ENCODE measurements around the gene OR8A1. TPM values are rescaled to one million over a fixed set of nuclear protein-coding genes. Genes with fewer than 3 reads are reported as not detected.

OR8A1 gene
- total RNA-seq, 1 donor from 2014 or later = not detected

DNA sequence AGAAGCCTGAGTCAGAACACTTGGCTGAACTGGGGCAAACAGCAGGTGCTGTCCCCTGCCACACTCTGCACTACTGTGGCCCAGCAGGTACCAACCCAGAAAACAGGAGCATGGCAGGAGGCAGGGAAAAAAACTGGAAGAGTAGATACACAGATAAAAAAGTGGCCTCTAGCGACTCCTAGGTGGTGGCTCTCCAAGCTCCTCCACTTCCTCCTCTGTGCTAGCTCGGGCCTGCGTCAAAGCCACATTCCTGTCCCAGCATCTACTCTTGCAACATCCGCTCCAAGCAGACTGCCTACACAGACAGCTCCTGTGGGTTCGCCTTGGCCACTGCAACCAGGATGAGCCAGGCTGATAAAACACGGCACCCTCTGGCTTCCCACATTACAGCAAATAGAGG is 33.3 kb upstream of the OR8A1 start:
- H3K4me1 Mint-ChIP-seq (ENCODE audit: unreplicated experiment) = peaks cover 5% of the 10 kb centered on the region
- no peaks in the 10 kb centered on the region for H3K9me3 Mint-ChIP-seq
- no peak overlapping the region for H3K27ac Mint-ChIP-seq
- H3K27me3 Mint-ChIP-seq = no peaks in the 10 kb centered on the region
- TF ChIP-seq, protein P1, sequence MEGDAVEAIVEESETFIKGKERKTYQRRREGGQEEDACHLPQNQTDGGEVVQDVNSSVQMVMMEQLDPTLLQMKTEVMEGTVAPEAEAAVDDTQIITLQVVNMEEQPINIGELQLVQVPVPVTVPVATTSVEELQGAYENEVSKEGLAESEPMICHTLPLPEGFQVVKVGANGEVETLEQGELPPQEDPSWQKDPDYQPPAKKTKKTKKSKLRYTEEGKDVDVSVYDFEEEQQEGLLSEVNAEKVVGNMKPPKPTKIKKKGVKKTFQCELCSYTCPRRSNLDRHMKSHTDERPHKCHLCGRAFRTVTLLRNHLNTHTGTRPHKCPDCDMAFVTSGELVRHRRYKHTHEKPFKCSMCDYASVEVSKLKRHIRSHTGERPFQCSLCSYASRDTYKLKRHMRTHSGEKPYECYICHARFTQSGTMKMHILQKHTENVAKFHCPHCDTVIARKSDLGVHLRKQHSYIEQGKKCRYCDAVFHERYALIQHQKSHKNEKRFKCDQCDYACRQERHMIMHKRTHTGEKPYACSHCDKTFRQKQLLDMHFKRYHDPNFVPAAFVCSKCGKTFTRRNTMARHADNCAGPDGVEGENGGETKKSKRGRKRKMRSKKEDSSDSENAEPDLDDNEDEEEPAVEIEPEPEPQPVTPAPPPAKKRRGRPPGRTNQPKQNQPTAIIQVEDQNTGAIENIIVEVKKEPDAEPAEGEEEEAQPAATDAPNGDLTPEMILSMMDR (conservative IDR thresholded peaks at IDR 0.05) = no peak
- no peak overlapping the region for H3K4me3 Mint-ChIP-seq
- DNase-seq (ENCODE audit: extremely low spot score, unreplicated experiment) = no peak
- no peaks in the 10 kb centered on the region for H3K36me3 Mint-ChIP-seq

DNA sequence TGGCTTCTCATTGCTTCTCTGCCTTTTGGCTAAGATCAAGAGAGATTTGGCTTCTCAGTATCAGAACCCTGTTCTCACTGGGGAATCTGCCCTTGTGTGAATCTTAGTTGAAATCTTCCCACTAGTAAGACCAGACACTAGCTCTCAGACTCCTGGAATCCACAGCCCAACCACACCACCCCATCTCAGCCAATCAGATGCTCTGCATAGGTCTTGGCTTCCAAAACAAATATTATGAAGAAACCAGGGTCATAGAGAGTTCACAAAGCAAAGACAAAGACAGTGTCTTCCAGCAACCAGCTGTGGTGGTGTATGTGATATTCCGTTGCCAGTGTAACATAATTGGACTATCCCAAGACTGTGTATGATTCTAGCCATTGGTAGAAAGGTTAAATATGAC is 31.8 kb upstream of the OR8A1 start:
- no peaks in the 10 kb centered on the region for H3K36me3 Mint-ChIP-seq
- H3K27me3 Mint-ChIP-seq = peaks cover 5% of the 10 kb centered on the region

GRCh38 chr11:124541204-124541603 is 28.6 kb upstream of the OR8A1 start:
- peaks cover 5% of the 10 kb centered on the region for H3K4me1 Mint-ChIP-seq (ENCODE audit: unreplicated experiment)
- no peaks in the 10 kb centered on the region for H3K36me3 Mint-ChIP-seq
- no peak for DNase-seq (ENCODE audit: extremely low spot score, unreplicated experiment)
- peaks cover 15% of the 10 kb centered on the region for H3K27me3 Mint-ChIP-seq
- no peak overlapping the region for H3K27ac Mint-ChIP-seq
- peaks cover 5% of the 10 kb centered on the region for H3K9me3 Mint-ChIP-seq
- no peak overlapping the region for H3K4me3 Mint-ChIP-seq
- TF ChIP-seq, protein P1 (conservative IDR thresholded peaks at IDR 0.05) = no peak

More for the DNA sequence above, 31.8 kb upstream of the OR8A1 start:
- no peak for DNase-seq (ENCODE audit: extremely low spot score, unreplicated experiment)
- Mint-ChIP-seq H3K27ac (no peak overlapping the region), H3K9me3 (peaks cover 2% of the 10 kb centered on the region), H3K4me3 (no peak overlapping the region), H3K4me1 (ENCODE audit: unreplicated experiment) (peaks cover 5% of the 10 kb centered on the region)
- TF ChIP-seq, protein P1 (conservative IDR thresholded peaks at IDR 0.05) = no peak

GRCh38 chr11:124543145-124543544 is 26.7 kb upstream of the OR8A1 start:
- Mint-ChIP-seq H3K27ac (no peak overlapping the region), H3K4me1 (ENCODE audit: unreplicated experiment) (peaks cover 2% of the 10 kb centered on the region), H3K9me3 (peaks cover 5% of the 10 kb centered on the region), H3K4me3 (no peak overlapping the region), H3K27me3 (peaks cover 15% of the 10 kb centered on the region), H3K36me3 (no peaks in the 10 kb centered on the region)
- TF ChIP-seq, protein P1 (conservative IDR thresholded peaks at IDR 0.05) = no peak
- DNase-seq (ENCODE audit: extremely low spot score, unreplicated experiment) = no peak

DNA sequence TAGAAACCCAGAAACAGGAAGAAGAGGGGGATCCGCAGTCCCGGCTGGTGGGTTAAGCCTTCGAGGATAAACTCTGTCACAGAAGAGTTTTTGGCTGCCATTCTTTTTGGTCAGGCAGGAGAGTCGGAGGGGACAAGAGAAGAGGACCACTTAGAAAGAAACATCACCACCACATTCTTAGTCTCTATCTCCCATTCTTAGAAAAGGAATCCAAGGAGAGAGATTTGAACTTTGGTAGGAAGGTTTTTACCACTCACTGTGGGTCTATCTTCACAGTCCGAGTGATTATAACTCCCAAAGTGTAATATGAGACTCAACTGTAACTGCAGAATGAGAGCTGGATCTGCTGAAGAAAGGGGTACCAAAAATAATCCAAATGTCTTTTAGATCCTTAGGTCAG is 26.2 kb upstream of the OR8A1 start, which contains the start of gene OR8B12:
Gene OR8B12, minus strand, starts transcription at position 101 of the 400 bp plus-strand sequence. Its CDS starts 0 bp downstream, at position 101.
- TF ChIP-seq, protein P1 (conservative IDR thresholded peaks at IDR 0.05) = no peak
- Mint-ChIP-seq H3K36me3 (no peaks in the 10 kb centered on the region), H3K27me3 (peaks cover 15% of the 10 kb centered on the region), H3K27ac (no peak within 1 kb of the TSS), H3K4me1 (ENCODE audit: unreplicated experiment) (no peaks in the 10 kb centered on the region), H3K4me3 (no peak within 1 kb of the TSS), H3K9me3 (peaks cover 5% of the 10 kb centered on the region)
- no peak for DNase-seq (ENCODE audit: extremely low spot score, unreplicated experiment)

DNA sequence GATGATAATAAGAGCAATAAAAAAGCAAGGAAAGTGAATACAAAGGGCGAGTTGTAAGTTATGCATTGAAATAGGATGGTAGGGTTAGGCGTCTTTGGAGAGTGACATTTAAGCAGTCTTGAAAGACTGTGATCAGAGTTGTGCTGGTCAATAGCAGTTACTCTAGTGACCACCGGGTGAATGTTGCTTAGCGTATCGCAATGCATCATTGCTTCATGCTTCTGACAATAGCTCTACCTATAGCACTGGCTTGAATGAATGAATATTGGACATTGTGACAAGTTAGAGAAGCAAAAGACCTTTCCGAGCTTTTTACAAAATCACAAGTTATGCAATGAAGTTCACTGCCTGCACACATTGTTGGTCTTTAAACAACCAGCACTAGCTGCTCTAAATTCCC is 18.6 kb upstream of the OR8A1 start:
- Mint-ChIP-seq H3K9me3 (no peaks in the 10 kb centered on the region), H3K36me3 (no peaks in the 10 kb centered on the region), H3K27me3 (peaks cover 4% of the 10 kb centered on the region), H3K4me3 (no peak overlapping the region), H3K27ac (no peak overlapping the region), H3K4me1 (ENCODE audit: unreplicated experiment) (no peaks in the 10 kb centered on the region)
- no peak for DNase-seq (ENCODE audit: extremely low spot score, unreplicated experiment)
- TF ChIP-seq, protein P1 (conservative IDR thresholded peaks at IDR 0.05) = peak; percentile 48
